CD4-positive, alpha-beta T cell treated with Interleukin-12 subunit alpha and Interleukin-12 subunit beta, for 1 hour (primary cell): ENCODE measurements around the gene DNAJC5.
"Not testable (repeated sequence)": the region's sequence is repeated elsewhere in the genome, so short reads cannot be mapped to it uniquely, and the experiment has no call there.

Source experiments
- DNase-seq: peaks from one replicate; pipeline ENCODE4 v3.0.0-alpha.2; 2020

The DNAJC5 gene

GRCh38 chr20:63915471-63915870 is 20.5 kb downstream of the DNAJC5 start:
- DNase-seq = no peak

- not testable (repeated sequence) for DNase-seq
Measured at GRCh38 chr20:63916371-63916939, 21.5 kb downstream of the DNAJC5 start.

GRCh38 chr20:63917811-63918210 is 22.9 kb downstream of the DNAJC5 start:
- no peak for DNase-seq

GRCh38 chr20:63919130-63919529 is 24.2 kb downstream of the DNAJC5 start:
- no peak for DNase-seq

GRCh38 chr20:63920226-63920625 is 25.3 kb downstream of the DNAJC5 start:
- no peak for DNase-seq

GRCh38 chr20:63923651-63924050 is 28.7 kb downstream of the DNAJC5 start:
- DNase-seq = no peak

GRCh38 chr20:63924241-63924640 is 29.3 kb downstream of the DNAJC5 start:
- no peak for DNase-seq

GRCh38 chr20:63926298-63926697 is 31.4 kb downstream of the DNAJC5 start:
- no peak for DNase-seq

GRCh38 chr20:63929071-63929470 is 34.1 kb downstream of the DNAJC5 start:
- DNase-seq = no peak

- DNase-seq = not testable (repeated sequence)
Measured at GRCh38 chr20:63929473-63929883, 34.6 kb downstream of the DNAJC5 start.

GRCh38 chr20:63930971-63931553 is 36.1 kb downstream of the DNAJC5 start:
- DNase-seq = no peak

GRCh38 chr20:63931735-63932134 is 36.8 kb downstream of the DNAJC5 start:
- DNase-seq = no peak

GRCh38 chr20:63932606-63933160 is 37.8 kb downstream of the DNAJC5 start:
- DNase-seq = no peak

- no peak for DNase-seq
Measured at GRCh38 chr20:63933646-63934045, 38.7 kb downstream of the DNAJC5 start.

GRCh38 chr20:63934271-63935068 is 39.5 kb downstream of the DNAJC5 start:
- no peak for DNase-seq

- no peak for DNase-seq
Measured at GRCh38 chr20:63935447-63935846, 40.5 kb downstream of the DNAJC5 start.

GRCh38 chr20:63937596-63937995 is 42.7 kb downstream of the DNAJC5 start:
- DNase-seq = no peak

- DNase-seq = no peak
Measured at GRCh38 chr20:63939061-63939935, 44.4 kb downstream of the DNAJC5 start.

GRCh38 chr20:63940071-63940471 is 45.1 kb downstream of the DNAJC5 start:
- DNase-seq = no peak

- DNase-seq = no peak
Measured at GRCh38 chr20:63940472-63941266, 45.7 kb downstream of the DNAJC5 start.

GRCh38 chr20:63941282-63942081 is 46.6 kb downstream of the DNAJC5 start:
- peak; percentile 86 for DNase-seq
